SW 1271 (cell line): Measurements from ENCODE around the gene GDPD5.
A peak's percentile ranks its signal among the peaks of the same experiment; 100 is the strongest.
"Not testable (repeated sequence)": the region's sequence is repeated elsewhere in the genome, so short reads cannot be mapped to it uniquely, and the experiment has no call there.

Experiments used
- DNase-seq, 2 experiments: peaks; one replicate each; lab custom pipeline; 2025; lab: John Stamatoyannopoulos, UW

GDPD5 gene

DNA sequence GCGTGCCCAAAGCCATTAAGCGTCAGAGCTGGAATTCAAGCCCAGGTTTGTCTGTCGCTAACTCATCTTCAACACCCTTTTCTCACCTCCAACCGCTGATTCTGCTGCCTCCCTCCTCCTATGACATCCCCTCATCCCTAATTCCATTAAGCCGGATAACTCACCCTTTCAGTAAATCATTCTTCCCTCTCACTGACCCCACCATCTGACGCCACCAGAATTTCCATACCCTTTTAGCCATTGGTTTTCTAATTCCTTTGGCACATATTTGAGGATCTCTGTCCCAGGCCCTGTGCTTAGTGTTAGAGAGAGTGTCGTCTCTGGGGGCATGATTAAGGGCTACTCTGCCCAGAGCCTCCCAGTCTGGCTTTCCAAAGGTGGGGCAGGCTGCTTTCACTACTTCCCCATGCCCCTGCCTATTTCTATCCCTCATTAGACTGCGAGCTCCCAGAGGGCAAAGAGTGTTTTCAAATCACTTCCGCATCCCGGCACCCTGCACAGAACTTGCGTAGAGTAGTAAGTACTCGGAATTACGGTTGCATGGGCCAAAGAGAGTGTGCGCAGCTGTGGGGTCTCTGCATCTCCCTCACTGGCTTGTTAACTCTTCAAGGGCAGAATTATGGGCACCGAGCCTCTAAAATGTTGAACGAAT is 96.6 kb downstream of the GDPD5 start:
- DNase-seq, result no peak

DNA sequence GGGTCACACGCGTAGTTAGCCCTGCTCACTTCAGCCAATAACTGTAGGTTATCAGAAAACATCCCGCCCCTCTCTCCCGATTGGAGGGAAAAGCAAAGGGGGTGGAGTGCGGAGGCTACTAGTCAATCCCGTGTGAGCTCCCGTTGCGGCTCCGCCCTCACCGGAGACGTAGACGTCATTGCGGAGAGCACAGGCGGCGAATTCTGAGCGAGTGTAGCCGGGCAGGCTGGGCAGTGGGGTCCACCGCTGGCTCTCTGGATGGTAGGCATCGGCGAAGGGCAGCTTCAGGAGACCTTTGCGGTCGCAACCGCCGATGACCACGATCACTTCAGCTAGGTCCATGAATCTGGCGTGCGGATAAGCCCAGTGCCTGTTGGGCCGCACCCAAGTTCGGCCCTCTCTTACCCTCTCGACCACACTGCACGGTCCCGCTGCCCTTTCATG is 97.4 kb downstream of the GDPD5 start:
- DNase-seq, result no peak

DNA sequence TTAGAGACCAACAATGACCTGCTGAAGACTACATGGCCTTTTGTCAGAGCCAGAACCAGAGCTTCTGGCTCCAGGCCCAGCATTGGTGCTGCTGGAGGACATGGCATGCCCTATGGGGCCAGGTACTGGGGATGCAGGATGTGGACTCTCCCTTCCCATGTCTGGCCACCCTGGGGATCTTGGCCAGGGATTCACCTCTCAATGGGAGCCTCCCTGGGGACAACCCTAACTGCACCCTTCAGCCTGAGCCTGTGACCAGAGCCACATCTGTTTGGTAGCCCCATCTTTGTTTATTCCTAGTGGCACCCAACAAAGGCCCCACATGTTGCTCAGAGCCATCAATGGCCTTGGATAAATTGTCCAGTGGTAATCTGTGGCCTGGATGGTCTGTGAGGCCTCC is 98.6 kb downstream of the GDPD5 start:
- DNase-seq, result no peak

DNA sequence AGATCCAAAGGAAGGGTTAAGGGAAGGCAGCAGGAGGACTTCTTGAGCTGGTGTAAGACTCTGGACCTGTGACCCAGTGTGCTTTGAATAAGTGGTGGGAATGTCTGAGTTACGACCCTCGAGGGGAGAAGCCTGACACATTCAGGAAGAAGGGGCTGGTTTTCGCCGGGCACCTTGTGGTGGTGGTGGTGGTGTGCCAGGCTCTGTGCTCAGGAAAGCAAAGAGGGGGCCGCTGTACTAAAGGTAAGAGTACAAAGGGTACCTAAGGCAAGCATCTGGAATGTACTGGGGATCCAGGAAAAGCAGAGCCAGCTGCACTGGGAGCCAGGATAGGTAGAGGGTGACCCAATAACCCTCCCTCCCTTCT is 99.0 kb downstream of the GDPD5 start:
- no peak for DNase-seq

DNA sequence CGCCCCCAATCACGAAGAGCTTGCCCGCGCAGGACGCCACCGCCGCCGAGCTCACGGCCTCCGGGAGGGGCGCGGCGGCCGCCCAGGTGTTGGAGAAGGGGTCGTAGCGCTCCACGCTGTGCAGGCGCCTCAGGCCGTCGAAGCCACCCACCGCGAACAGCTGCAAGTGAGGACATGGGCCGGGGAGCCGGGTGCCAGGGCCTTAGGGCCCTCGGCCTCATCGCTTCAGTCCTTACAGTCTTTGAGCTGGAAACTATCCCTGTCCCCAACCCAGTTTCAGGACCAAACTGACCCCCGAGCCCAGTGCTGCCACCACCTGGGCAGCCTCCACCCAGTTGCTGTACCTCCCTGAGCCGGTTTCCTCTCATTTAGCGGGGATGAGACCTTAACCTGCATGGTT is 100.3 kb downstream of the GDPD5 start:
- DNase-seq, result no peak

DNA sequence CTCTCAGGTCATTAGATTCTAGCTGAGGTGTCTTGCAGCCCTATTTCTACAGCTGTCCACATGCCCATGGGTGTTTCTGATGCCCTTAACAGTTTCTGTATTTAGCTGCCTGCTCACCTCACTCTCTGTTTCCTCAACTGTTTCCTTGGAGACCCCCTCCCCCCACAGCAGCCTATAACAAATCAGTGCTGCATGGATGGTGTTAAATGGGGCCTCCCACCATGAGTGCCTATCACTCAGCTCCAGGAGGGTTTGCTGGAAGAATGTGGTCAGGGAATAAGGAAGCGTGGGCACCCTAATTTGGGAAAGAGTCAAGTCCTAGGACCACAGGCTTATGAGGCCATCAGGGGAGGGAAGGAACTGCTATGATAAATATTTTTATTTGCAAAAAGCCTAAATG is 101.3 kb downstream of the GDPD5 start:
- DNase-seq, result no peak

DNA sequence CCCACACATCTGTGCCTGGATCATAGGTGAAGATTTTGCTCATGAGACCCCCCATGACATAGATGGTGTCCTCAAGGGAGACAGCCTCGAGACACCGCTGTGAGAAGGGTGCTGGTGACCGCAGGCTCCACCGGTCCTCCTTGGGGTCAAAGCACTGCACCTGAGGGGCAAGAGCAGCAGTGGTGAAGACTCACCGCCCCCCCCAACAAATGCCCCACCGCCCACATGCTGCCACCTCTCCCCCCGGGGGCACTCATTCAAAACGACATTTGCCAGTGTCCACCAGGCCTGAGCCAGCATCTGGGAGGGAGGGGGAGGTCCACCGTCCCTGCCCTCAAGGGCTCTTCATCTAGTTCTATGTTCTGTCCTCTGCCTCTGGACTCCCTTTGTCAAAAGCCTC is 102.0 kb downstream of the GDPD5 start:
- no peak for DNase-seq

DNA sequence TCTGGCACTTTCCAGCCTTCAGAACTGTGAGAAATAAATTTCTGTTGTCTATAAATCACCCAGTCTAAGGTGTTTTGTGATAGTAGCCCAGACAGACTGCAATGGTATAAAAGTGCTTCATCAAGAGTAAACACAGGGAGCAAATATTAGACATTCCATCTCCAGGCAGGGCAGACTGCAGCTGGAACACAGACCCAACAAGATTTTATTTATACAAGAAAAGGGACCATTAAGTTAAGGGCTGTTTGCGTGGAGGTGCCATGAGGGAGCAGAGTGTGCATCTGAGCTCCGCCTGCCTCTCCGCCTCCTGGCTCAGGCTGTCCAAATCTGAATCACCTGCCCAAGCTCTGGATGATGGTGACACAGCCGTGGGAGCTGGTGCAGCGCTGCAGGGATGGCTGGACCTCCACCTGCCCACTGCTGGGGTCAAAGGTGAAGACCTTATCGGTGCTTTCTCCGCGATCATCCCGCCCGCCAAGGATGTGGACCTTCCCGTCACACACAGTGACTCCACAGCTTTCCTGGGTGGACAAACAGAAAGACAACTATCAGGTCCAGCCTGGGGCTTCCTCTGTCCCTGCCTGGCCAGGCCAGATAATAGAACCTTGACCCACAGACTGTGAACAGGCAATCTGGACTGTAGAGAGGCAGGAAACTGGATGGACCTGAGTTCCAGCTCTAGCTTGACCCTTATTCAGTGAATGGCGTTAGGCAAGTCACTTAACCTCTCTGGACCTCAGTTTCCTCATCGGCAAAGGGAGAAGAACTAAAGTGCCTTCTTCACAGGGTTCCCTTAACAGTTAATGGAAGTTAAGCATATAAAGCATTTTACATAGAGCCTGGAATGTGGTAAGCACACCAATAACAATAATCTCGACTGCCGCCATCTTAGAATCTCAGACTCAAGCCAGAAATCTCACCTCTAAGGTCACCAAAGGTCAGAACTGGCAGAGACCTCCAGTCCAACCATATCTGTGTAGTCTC is 103.2 kb downstream of the GDPD5 start:
- no peak for DNase-seq

DNA sequence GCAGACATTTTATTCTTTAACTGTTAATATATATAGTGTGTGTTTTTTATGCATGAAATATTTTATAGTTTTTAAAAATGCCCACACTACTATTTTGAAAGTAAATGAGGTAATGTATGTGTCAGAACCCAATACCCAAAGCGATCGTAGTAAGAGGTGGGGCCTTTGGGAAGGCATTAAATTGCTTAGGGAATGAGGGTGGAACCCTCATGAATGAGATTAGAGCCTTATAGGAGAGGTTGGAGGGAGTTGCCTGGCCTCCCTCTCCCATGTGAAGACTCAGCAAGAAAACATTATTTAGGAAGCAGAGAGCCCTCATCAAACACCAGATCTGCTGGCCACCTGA is 103.9 kb downstream of the GDPD5 start:
- no peak for DNase-seq

DNA sequence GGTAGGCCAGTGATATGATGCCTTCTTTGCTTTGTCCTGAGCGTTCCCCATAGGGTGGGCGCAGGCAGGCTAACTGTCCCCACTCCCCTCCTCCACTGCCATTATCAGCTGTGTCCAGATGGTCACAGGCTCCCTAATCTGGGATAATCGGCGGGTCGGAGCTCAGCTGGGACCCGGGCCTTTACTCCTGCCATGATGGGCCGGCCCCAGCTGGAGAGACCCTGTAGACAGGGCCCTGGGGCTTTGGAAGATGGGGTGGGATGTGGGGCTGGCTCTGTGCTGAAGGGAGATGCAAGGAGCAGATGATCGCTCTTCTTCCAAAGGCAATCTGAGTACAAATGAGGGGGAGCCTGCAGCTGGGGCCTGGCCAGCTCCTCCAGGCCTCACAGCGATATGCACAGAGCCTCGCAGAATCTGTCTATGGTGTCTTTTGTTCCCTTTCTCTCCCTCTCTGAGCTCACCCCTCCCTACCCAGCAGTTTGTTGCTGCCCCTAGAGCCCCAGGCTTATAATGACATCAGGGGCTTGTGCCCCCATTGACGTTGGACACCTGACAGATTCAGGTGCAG is 104.6 kb downstream of the GDPD5 start:
- DNase-seq, result no peak

DNA sequence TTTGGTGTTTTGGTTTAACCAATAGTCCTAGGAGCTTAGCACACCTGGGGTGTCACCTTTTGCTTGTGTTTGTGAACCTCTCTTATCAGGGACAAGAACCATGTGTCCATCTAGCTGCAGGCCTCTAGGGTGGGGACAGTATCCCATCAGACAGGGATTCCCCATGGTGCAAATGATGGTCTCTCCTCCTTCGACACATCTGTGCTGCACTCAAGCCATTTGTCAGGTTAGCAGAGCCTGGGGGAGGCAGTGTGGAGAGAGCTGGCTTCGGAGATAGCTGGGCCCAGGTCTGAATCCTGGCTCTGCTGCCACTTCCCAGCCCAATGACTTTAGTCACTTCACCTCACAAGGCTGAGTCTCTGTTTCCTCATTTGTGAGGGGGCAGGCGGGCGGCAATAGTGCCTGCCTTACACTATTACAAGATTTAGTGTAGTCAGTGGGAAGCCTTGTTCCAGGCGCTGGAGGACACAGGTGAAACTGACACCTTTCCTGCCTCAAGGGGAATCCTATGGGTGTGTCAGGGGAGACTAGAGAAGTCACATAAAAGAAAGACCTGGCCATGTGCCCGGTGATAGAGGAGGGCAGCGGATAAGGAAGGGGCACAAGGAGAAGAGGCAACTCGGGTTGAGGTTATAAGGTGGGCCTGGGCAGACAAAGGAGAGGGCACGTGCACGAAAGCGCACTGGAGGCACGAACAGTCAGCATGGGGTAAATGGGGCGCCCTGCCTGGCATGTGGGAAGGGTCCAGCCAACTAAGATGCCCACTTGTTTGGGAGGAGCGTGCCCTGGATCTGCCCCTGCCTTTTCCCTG is 105.3 kb downstream of the GDPD5 start:
- no peak for DNase-seq

DNA sequence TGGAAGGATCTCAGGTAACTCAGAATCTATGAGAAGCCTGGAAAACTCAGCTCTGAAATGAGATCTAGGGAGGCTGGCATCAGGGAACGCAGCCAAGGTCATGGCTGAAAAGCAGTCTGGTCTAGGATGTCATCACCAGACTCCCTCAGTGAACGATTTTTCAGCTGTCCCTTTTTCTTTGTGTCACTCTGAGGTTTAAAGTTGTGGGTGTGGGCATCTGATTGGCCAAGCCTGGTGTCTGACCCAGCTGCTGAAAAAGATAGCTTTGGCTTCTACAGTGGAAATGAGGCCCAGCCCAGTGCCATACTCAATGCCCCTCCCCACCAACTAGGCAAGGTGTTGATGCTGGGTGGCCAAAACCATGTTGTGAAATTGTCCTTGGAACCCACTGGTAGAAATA is 111.9 kb downstream of the GDPD5 start:
- no peak for DNase-seq

DNA sequence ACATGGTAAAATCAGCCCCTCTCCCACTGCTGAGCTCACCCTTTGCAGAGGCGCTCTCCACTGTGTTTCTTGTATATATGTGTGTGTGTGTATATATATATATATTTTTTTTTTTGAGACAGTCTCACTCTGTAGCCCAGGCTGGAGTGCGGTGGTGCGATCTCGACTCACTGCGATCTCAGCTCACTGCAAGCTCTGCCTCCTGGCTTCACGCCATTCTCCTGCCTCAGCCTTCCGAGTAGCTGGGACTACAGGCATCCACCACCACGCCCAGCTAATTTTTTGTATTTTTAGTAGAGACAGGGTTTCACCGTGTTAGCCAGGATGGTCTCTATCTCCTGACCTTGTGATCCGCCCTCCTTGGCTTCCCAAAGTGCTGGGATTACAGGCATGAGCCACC is 112.6 kb downstream of the GDPD5 start:
- DNase-seq, result not testable (repeated sequence)

DNA sequence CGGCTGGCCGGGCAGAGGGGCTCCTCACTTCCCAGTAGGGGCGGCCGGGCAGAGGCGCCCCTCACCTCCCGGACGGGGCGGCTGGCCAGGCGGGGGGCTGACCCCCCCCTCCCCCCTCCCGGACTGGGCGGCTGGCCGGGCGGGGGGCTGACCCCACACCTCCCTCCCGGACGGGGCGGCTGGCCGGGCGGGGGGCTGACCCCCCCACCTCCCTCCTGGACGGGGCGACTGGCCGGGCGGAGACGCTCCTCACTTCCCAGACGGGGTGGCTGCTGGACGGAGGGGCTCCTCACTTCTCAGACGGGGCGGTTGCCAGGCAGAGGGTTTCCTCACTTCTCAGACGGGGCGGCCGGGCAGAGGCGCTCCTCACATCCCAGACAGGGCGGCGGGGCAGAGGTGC is 115.8 kb downstream of the GDPD5 start:
- not testable (repeated sequence) for DNase-seq

DNA sequence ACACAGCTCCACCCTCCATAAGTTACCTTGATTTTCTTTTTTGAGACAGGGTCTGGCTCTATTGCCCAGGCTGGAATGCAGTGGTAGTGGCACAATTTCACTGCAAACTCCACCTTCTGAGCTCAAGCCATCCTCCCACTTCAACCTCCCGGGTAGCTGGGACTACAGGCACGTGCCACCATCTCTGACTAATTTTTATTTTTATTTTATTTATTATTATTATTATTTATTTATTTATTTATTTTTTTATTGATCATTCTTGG is 116.9 kb downstream of the GDPD5 start:
- DNase-seq, result no peak

DNA sequence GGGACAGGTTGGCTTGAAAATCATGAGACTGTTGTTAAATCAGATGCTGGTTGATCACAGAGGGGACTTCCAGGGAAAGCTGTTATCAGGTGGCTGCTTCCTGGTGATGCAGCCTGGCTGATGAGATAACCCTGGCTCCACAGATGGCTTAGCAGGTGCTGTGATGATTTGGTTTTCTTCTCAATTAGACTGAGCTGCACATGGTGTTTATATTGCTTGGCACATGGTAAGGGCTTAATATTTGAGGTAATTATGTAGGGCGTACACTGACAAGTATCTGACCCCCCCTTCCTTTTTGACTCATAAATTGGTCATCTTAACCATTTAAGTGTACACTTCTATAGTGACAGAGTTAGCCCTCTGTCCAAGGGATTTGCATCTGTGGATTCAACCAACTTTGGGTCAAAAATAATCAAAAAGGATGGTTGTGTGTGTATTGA is 119.4 kb downstream of the GDPD5 start:
- no peak for DNase-seq

DNA sequence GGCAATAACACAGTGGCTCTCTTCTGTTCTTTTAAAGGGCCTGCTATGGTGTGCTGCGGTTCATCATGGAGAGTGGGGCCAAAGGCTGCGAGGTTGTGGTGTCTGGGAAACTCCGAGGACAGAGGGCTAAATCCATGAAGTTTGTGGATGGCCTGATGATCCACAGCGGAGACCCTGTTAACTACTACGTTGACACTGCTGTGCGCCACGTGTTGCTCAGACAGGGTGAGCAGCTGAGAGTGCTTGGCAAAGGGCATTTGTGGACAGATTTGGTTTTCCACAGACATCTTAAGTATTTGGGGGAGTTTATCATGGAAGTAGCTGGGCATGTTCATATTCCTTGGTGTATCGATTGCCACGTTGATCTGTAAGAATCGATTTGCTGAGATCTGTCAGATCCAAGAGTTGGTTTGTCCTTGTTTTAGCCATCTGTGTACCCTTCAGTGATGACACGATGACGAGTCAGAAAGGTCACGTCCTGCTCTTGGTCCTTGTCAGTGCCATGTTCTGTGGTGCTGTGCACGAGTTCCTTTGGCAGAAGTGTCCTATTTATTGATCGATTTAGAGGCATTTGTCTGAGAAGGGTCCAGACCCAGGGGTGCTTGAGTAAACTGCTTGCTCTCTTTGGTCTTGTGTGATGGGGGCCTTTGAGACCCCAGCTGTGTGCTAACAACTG is 121.6 kb downstream of the GDPD5 start:
- DNase-seq, result no peak

DNA sequence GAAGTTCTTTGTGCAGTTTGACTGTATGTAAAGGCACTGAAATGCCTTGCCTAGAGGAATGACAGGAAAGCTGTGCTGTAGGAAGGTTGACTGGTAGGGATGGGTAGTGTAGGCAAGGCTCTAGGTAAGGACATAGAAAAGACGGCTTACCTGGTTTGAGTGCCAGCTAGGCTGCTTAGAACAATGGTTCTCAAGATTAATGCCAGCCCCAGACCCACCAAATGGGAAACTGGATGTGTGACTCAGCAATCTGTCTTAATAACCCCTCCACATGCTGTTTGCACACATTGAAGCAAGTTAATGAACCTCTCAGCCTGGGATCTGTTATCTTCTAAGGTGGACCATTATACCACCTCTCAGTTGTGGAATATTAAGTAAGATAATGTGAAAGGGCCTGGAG is 122.7 kb downstream of the GDPD5 start:
- DNase-seq, result no peak

DNA sequence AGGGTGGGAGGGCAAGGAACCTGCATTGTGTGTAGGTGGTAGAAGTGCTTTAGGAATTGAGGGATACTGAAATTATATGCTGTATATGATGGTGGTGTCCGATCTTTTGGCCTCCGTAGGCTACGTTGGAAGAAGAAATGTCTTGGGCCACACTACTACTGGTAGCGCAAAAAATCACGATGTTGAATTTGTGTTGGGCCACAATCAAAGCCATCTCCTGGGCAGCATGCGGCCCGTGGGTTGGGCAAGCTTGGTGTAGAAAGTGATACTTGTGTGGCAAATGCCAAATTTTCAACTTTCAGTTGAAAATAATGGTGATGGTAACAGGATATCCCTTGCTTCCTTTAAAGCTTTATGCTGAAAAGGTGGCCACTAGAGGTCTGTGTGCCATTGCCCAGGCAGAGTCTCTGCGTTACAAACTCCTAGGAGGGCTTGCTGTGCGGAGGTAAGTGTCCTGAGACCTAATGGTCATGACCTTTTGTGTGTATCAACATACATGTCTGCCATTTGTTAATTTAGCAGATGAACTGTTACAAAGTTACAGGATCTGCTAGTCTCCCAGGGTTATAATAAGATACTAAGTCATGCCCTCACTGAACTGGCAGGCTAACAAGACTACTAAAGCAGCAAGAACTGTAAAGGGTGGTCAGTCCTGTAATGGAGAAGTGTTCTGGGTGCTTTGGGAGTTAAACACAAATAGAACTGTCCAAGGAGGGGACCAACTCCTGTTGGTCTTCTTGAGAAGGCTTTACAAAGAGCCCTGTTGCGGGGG is 123.6 kb downstream of the GDPD5 start:
- no peak for DNase-seq

DNA sequence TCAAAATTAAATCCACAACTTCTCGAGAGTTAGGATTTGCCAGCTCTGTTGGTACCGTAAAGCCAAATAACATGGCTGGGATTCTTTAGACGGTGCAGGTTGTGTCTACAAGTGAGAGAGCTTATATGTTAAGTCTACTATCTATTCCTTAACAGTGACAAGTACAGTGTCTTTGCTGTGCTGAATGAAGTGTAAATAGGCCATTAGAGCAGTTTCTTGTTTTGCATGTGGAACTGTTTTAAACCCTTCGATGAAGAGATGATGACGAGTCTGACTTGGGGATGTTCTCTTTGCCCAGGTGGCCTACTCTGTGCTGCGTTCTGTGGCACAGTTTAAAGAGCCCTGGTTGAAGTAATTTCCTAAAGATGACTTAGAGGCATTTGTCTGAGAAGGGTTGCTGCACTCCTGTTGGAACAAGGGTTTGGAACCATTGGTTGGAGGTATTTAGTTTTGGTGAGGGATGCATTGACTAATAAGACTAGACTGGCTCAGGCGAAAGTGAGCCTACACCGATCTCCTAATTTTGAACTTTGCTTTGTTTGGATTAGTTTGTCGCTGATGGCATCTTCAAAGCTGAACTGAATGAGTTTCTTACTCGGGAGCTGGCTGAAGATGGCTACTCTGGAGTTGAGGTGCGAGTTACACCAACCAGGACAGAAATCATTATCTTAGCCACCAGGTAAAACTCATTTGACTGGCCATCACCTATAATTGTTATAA is 125.4 kb downstream of the GDPD5 start:
- peak in 1 of 2 experiments; percentile 61 for DNase-seq
